Mammary epithelial cell (primary cell): ENCODE measurements around the gene CCDC102B.

ENCODE experiments used
- CTCF ChIP-seq, 2 donors: IDR thresholded peaks in 1 of 2; conservative IDR thresholded peaks in 1 of 2; 2 replicates each; pipeline ENCODE4 v1.5.1; 2011 to 2012; ENCODE audit warnings: inconsistent platforms in 2 of 2, low read length in 2 of 2, mild to moderate bottlenecking in 2 of 2, control low read depth in 1 of 2, low read depth in 1 of 2; ENCODE audit not compliant: insufficient read depth in 1 of 2; ENCODE audit errors: extremely low read depth in 1 of 2
- EZH2 ChIP-seq: IDR thresholded peaks from 2 replicates; pipeline ENCODE4 v1.6.1; 2012; ENCODE audit warnings: low read length, inconsistent platforms, borderline replicate concordance

GRCh38 chr18:68969027-68969426 is 171.1 kb downstream of the CCDC102B start:
- TF ChIP-seq CTCF (conservative IDR thresholded peaks at IDR 0.05 in 1 of 2, IDR thresholded peaks at IDR 0.05 in 1 of 2; ENCODE audit: extremely low read depth in 1 of 2, insufficient read depth in 1 of 2, low read depth in 1 of 2, low read length in 2 of 2) (no peak), EZH2 (no peak)
